B cell (primary cell): Measurements from ENCODE around the gene CERS5. TPM values are rescaled to one million over a fixed set of nuclear protein-coding genes. Genes with fewer than 3 reads are reported as not detected.

Source experiments
- ATAC-seq: fragments of 200-7000 bp; cut with Tn5 transposase; one replicate; pipeline ENCODE4 v1.10.0; 2021; ENCODE audit warnings: low read depth, mild to moderate bottlenecking, moderate number of reproducible peaks, moderate library complexity
- CTCF ChIA-PET: fragments of 350-600 bp; sonication (Branson Sonifier 250); formaldehyde crosslinking; loops from one replicate; lab custom pipeline; 2021; ENCODE audit warnings: antibody characterized with exemption, inconsistent platforms; lab: Charles Lee
- POLR2A ChIA-PET: fragments of 350-600 bp; sonication (Branson Sonifier 250); formaldehyde crosslinking; loops from one replicate; lab custom pipeline; 2021; ENCODE audit warnings: antibody characterized with exemption; lab: Charles Lee
- DNase-seq: peaks from one replicate; pipeline ENCODE4 v3.0.0; 2013
- H2AFZ ChIP-seq: 2 replicates; pipeline ENCODE4 v1.6.1; 2012; ENCODE audit warnings: mild to moderate bottlenecking, low read depth, low read length; ENCODE audit not compliant: insufficient read depth, poor library complexity, severe bottlenecking
- H3K27ac ChIP-seq, 2 donors: 1 replicate in 1 of 2; 2 replicates in 1 of 2; pipeline ENCODE4 v1.5.1; 2012 to 2013; ENCODE audit warnings: low read length in 2 of 2, mild to moderate bottlenecking in 2 of 2, moderate library complexity in 1 of 2
- H3K27me3 ChIP-seq, 4 experiments: fragments of 200-600 bp in 1 of 4; sonication (generic) in 1 of 4; replicated peaks in 1 of 4; 1 replicate in 2 of 4; 2 replicates in 2 of 4; pipeline versions ENCODE4 v1.6.1 to v1.7.0; 2013 to 2016; ENCODE audit warnings: low read length in 3 of 4, mild to moderate bottlenecking in 2 of 4, mixed read lengths in 1 of 4, moderate library complexity in 1 of 4; ENCODE audit not compliant: insufficient read depth in 4 of 4, control insufficient read depth in 3 of 4; ENCODE audit errors: control extremely low read depth in 1 of 4
- H3K36me3 ChIP-seq, 2 experiments: replicated peaks in 1 of 2; 1 replicate in 1 of 2; 2 replicates in 1 of 2; pipeline versions ENCODE4 v1.6.1 to v1.7.1; 2013; ENCODE audit warnings: low read length in 1 of 2; ENCODE audit not compliant: insufficient read depth in 2 of 2, control insufficient read depth in 1 of 2; ENCODE audit errors: control extremely low read depth in 1 of 2, extremely low read depth in 1 of 2
- H3K4me1 ChIP-seq, 2 donors: fragments of 200-600 bp in 1 of 2; sonication (generic) in 1 of 2; 1 replicate in 1 of 2; 2 replicates in 1 of 2; pipeline versions ENCODE4 v1.5.1 to v1.6.1; 2013 to 2017; ENCODE audit warnings: low read length in 2 of 2; ENCODE audit not compliant: control insufficient read depth in 2 of 2, insufficient read depth in 2 of 2
- H3K4me2 ChIP-seq: replicated peaks from 2 replicates; pipeline ENCODE3; 2012; ENCODE audit warnings: mild to moderate bottlenecking, low read depth, low read length; ENCODE audit not compliant: poor library complexity, severe bottlenecking
- H3K4me3 ChIP-seq, 5 experiments: fragments of 200-600 bp in 1 of 5; sonication (generic) in 1 of 5; 1 replicate in 3 of 5; 2 replicates in 2 of 5; pipeline versions ENCODE4 v1.5.1 to v1.7.0; 2011 to 2016; ENCODE audit warnings: low read length in 4 of 5, mild to moderate bottlenecking in 4 of 5, low read depth in 2 of 5, control low read depth in 1 of 5, moderate library complexity in 1 of 5; ENCODE audit not compliant: insufficient read depth in 1 of 5; ENCODE audit errors: control extremely low read depth in 1 of 5, extremely low read depth in 1 of 5
- H3K79me2 ChIP-seq: fragments of 200-600 bp; sonication (generic); one replicate; pipeline ENCODE4 v1.6.0; 2016; ENCODE audit warnings: low read length; ENCODE audit not compliant: control insufficient read depth, insufficient read depth
- H3K9ac ChIP-seq: fragments of 200-600 bp; sonication (generic); 2 replicates; pipeline ENCODE4 v1.6.1; 2017; ENCODE audit warnings: mild to moderate bottlenecking, low read length, moderate library complexity
- H3K9me3 ChIP-seq, 3 donors: one replicate each; pipeline versions ENCODE4 v1.6.1 to v1.7.1; 2013; ENCODE audit warnings: low read length in 2 of 3; ENCODE audit not compliant: control insufficient read depth in 2 of 3, insufficient read depth in 1 of 3; ENCODE audit errors: control extremely low read depth in 1 of 3
- H4K20me1 ChIP-seq: 2 replicates; pipeline ENCODE4 v1.6.0; 2012; ENCODE audit warnings: mild to moderate bottlenecking, low read length; ENCODE audit not compliant: insufficient read depth, control insufficient read depth, poor library complexity, severe bottlenecking
- H3K27ac Mint-ChIP-seq: one replicate; pipeline ENCODE4 v1.8.0; 2021; ENCODE audit warnings: mixed read lengths
- H3K27me3 Mint-ChIP-seq: one replicate; pipeline ENCODE4 v1.8.0; 2021; ENCODE audit warnings: mixed read lengths
- H3K4me1 Mint-ChIP-seq: one replicate; pipeline ENCODE4 v1.8.0; 2021; ENCODE audit warnings: mixed read lengths
- H3K4me3 Mint-ChIP-seq: one replicate; pipeline ENCODE4 v1.8.0; 2021; ENCODE audit warnings: mixed read lengths
- H3K9me3 Mint-ChIP-seq: one replicate; pipeline ENCODE4 v1.8.0; 2022; ENCODE audit warnings: mixed read lengths; ENCODE audit not compliant: insufficient read depth
- EZH2 ChIP-seq: IDR thresholded peaks from 2 replicates; pipeline ENCODE4 v1.6.1; 2012; ENCODE audit warnings: borderline replicate concordance, low read depth, mild to moderate bottlenecking, moderate library complexity, low read length; ENCODE audit not compliant: insufficient read depth, poor library complexity, severe bottlenecking
- WGBS: methylation state at CpG from one replicate; pipeline ENCODE4 v1.1.5; 2013; ENCODE audit warnings: missing lambda C conversion rate; ENCODE audit not compliant: insufficient coverage; 5-methylcytosine and 5-hydroxymethylcytosine counted together
- intact Hi-C: fragments of 100-400 bp; cut with micrococcal nuclease; formaldehyde crosslinking; loops from one replicate; pipeline ENCODE4 v1.10.0; 2022
- polyA plus RNA-seq: library from polyadenylated mRNA; depleted of rRNA; stranded (reverse); fragments of >200 nt; gene quantifications from 2 replicates; pipeline ENCODE4 v1.2.3, GENCODE V29; 2012
- total RNA-seq, 2 donors: library from RNA; stranded (reverse); fragments of 120-200 nt in 1 of 2; gene quantifications; 1 replicate in 1 of 2; 2 replicates in 1 of 2; pipeline versions ENCODE4 v1.2.3 to v1.2.4, GENCODE V29; 2013 to 2022
- TF ChIP-seq, protein P1 (sequence below): fragments of 200-600 bp; IDR thresholded peaks from one replicate; pipeline ENCODE4 v1.8.0; 2022; ENCODE audit warnings: antibody characterized with exemption, mild to moderate bottlenecking

CERS5 gene
- total and polyA plus RNA-seq, 2 donors (not counting 1 experiment from before 2014, with no cell fraction given), result 32.3 to 72.0 TPM

- H3K9me3 Mint-ChIP-seq, result no peaks in the 10 kb centered on the region
- no peak overlapping the region for H2AFZ ChIP-seq
- DNase-seq (no peak), ATAC-seq (no peak)
- H3K27me3 Mint-ChIP-seq, result no peaks in the 10 kb centered on the region
- no peaks in the 10 kb centered on the region for H3K4me1 Mint-ChIP-seq
- no peaks in the 10 kb centered on the region for H3K36me3 ChIP-seq
- H3K4me1 ChIP-seq, result no peaks in the 10 kb centered on the region
- H3K4me3 Mint-ChIP-seq, result no peak overlapping the region
- H3K27me3 ChIP-seq, result no peaks in the 10 kb centered on the region
- POLR2A ChIA-PET, result no interaction called here
- intact Hi-C loops, result no loop called here
- no peak overlapping the region for H3K27ac ChIP-seq
- no peak overlapping the region for H3K27ac Mint-ChIP-seq
- H3K4me2 ChIP-seq, result no peak overlapping the region
- no peaks in the 10 kb centered on the region for H3K9me3 ChIP-seq
- H3K9ac ChIP-seq, result no peak overlapping the region
- no CpG with 5 or more reads among the region's 5 CpGs for WGBS
- TF ChIP-seq EZH2, result no peak
- TF ChIP-seq, protein P1, sequence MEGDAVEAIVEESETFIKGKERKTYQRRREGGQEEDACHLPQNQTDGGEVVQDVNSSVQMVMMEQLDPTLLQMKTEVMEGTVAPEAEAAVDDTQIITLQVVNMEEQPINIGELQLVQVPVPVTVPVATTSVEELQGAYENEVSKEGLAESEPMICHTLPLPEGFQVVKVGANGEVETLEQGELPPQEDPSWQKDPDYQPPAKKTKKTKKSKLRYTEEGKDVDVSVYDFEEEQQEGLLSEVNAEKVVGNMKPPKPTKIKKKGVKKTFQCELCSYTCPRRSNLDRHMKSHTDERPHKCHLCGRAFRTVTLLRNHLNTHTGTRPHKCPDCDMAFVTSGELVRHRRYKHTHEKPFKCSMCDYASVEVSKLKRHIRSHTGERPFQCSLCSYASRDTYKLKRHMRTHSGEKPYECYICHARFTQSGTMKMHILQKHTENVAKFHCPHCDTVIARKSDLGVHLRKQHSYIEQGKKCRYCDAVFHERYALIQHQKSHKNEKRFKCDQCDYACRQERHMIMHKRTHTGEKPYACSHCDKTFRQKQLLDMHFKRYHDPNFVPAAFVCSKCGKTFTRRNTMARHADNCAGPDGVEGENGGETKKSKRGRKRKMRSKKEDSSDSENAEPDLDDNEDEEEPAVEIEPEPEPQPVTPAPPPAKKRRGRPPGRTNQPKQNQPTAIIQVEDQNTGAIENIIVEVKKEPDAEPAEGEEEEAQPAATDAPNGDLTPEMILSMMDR, result no peak
- H3K4me3 ChIP-seq, result no peak overlapping the region
- no peaks in the 10 kb centered on the region for H3K79me2 ChIP-seq
- CTCF ChIA-PET, result no interaction called here
- H4K20me1 ChIP-seq, result no peaks in the 10 kb centered on the region
These were observed 30.1 kb upstream of the CERS5 start for GRCh38 chr12:50197297-50197727.

GRCh38 chr12:50196537-50196936, 29.4 kb upstream of the CERS5 start:
- Histone ChIP-seq H3K9ac (no peak overlapping the region), H3K36me3 (no peaks in the 10 kb centered on the region), H3K4me1 (no peaks in the 10 kb centered on the region), H3K79me2 (no peaks in the 10 kb centered on the region), H3K4me2 (no peak overlapping the region), H3K4me3 (no peak overlapping the region), H3K9me3 (no peaks in the 10 kb centered on the region), H3K27me3 (no peaks in the 10 kb centered on the region), H3K27ac (no peak overlapping the region), H2AFZ (no peak overlapping the region), H4K20me1 (no peaks in the 10 kb centered on the region)
- no peak overlapping the region for H3K4me3 Mint-ChIP-seq
- H3K4me1 Mint-ChIP-seq, result no peaks in the 10 kb centered on the region
- ATAC-seq (no peak), DNase-seq (no peak)
- no peaks in the 10 kb centered on the region for H3K9me3 Mint-ChIP-seq
- intact Hi-C loops, result no loop called here
- CTCF ChIA-PET, result interaction anchor here (0.6 kb wide), 1 partner anchor 8 kb away, joined by 3 read pairs; no protein-coding TSS in a partner anchor
- TF ChIP-seq EZH2, result no peak
- TF ChIP-seq, protein P1, result no peak
- POLR2A ChIA-PET, result no interaction called here
- WGBS, result no CpG with 5 or more reads among the region's 4 CpGs
- H3K27ac Mint-ChIP-seq, result no peak overlapping the region
- no peaks in the 10 kb centered on the region for H3K27me3 Mint-ChIP-seq
